Measurements from ENCODE around the gene PCDH15. TPM values are rescaled to one million over a fixed set of nuclear protein-coding genes. Genes with fewer than 3 reads are reported as not detected.

PCDH15 gene
- total RNA-seq, 1 experiment from 2014 or later, result not detected

GRCh38 chr10:54368984-54369383 is 432.0 kb downstream of the PCDH15 start:
- Histone ChIP-seq H3K36me3 (no peaks in the 10 kb centered on the region), H3K27ac (no peak overlapping the region), H3K9me3 (replicated peaks) (no peaks in the 10 kb centered on the region)

DNA sequence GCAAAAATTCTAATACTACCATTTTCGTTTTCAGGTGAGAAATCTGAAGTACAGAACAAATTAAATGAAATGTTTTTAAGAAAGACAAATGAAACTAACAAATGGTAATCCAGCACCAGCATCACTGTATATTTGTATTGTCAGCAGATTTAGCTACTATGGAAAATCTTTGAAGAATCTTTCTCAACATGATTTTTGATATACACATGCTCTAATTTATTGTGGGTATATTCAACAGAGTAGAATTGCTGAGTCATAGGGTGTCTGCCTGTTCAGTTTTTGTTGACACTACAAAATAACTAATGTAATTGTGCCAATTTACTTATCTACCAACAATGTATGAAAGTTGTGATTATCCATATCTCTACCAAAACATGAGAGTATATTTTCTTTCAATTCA is 437.6 kb downstream of the PCDH15 start:
- no peaks in the 10 kb centered on the region for H3K9me3 ChIP-seq (replicated peaks)
- H3K4me3 ChIP-seq, result no peak overlapping the region
- H3K27ac ChIP-seq, result no peak overlapping the region
- no peaks in the 10 kb centered on the region for H3K27me3 ChIP-seq (replicated peaks)
- H3K36me3 ChIP-seq, result no peaks in the 10 kb centered on the region
- DNase-seq (ENCODE audit: low read depth in 1 of 2, low spot score in 2 of 2), result no peak
- H3K4me1 ChIP-seq (replicated peaks), result no peaks in the 10 kb centered on the region

More at GRCh38 chr10:54368984-54369383, 432.0 kb downstream of the PCDH15 start:
- H3K4me1 ChIP-seq (replicated peaks), result no peaks in the 10 kb centered on the region
- H3K4me3 ChIP-seq, result no peak overlapping the region
- DNase-seq (ENCODE audit: low read depth in 1 of 2, low spot score in 2 of 2), result no peak
- no peaks in the 10 kb centered on the region for H3K27me3 ChIP-seq (replicated peaks)

- no peaks in the 10 kb centered on the region for H3K4me1 ChIP-seq (replicated peaks)
- no peak overlapping the region for H3K4me3 ChIP-seq
- no peak overlapping the region for H3K27ac ChIP-seq
- H3K27me3 ChIP-seq (replicated peaks), result no peaks in the 10 kb centered on the region
- peaks cover 8% of the 10 kb centered on the region; the same call in 1 of the 2 replicates for H3K9me3 ChIP-seq (replicated peaks)
- no peaks in the 10 kb centered on the region for H3K36me3 ChIP-seq
- DNase-seq (ENCODE audit: low read depth in 1 of 2, low spot score in 2 of 2), result no peak
Measured at GRCh38 chr10:54342058-54342457, 459.0 kb downstream of the PCDH15 start.

GRCh38 chr10:54335296-54335695 is 465.7 kb downstream of the PCDH15 start:
- H3K36me3 ChIP-seq, result no peaks in the 10 kb centered on the region
- no peaks in the 10 kb centered on the region for H3K27me3 ChIP-seq (replicated peaks)
- H3K4me3 ChIP-seq, result no peak overlapping the region
- peaks cover 10% of the 10 kb centered on the region for H3K9me3 ChIP-seq (replicated peaks)
- no peak for DNase-seq (ENCODE audit: low read depth in 1 of 2, low spot score in 2 of 2)
- no peaks in the 10 kb centered on the region for H3K4me1 ChIP-seq (replicated peaks)
- no peak overlapping the region for H3K27ac ChIP-seq

- Histone ChIP-seq H3K4me1 (replicated peaks) (no peaks in the 10 kb centered on the region), H3K36me3 (no peaks in the 10 kb centered on the region), H3K27ac (no peak overlapping the region), H3K27me3 (replicated peaks) (no peaks in the 10 kb centered on the region), H3K4me3 (no peak overlapping the region), H3K9me3 (replicated peaks) (no peaks in the 10 kb centered on the region; the same call in 1 of the 2 replicates)
- DNase-seq (ENCODE audit: low read depth in 1 of 2, low spot score in 2 of 2), result no peak
Measured at GRCh38 chr10:54319341-54319740, 481.7 kb downstream of the PCDH15 start.

DNA sequence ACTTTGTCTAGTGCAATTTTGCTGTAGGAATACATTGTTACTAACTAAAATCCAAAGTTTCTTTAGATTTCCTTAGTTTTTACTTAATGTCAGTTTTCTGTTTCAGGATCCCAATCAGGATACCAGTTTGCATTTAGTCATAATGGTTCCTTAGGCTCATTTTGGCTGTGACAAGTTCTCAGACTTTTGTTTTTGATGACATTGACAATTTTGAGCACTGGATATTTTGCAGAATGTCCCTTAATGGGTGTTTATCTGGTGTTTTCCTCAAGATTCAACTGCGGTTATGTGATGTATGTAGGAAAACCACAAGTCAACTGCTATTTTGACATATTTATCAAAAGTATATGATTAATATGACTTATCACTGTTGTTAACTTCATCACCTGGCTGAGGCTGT is 482.6 kb downstream of the PCDH15 start:
- H3K9me3 ChIP-seq (replicated peaks), result no peaks in the 10 kb centered on the region; the same call in 1 of the 2 replicates
- DNase-seq (ENCODE audit: low read depth in 1 of 2, low spot score in 2 of 2), result no peak
- H3K27me3 ChIP-seq (replicated peaks), result no peaks in the 10 kb centered on the region
- no peak overlapping the region for H3K27ac ChIP-seq
- no peaks in the 10 kb centered on the region for H3K4me1 ChIP-seq (replicated peaks)
- no peaks in the 10 kb centered on the region for H3K36me3 ChIP-seq
- no peak overlapping the region for H3K4me3 ChIP-seq

DNA sequence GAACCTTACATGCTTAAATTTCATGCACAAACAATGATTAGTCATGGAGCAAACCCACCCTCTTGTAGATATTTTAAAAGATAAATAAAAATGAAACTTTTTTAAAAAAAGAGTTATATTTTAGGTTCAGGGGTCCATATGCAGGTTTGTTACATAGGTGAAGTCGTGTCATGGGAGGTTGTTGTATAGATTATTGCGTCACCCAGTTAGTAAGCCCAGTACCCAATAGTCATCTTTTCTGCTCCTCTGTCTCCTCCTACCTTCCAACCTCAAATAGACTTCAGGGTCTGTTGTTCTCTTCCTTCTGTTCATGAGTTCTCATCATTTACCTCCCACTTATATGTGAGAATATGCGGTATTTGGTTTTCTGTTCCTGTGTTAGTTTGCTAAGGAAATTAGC is 486.6 kb downstream of the PCDH15 start:
- no peak for DNase-seq (ENCODE audit: low read depth in 1 of 2, low spot score in 2 of 2)
- Histone ChIP-seq H3K36me3 (no peaks in the 10 kb centered on the region), H3K27me3 (replicated peaks) (no peaks in the 10 kb centered on the region), H3K4me3 (no peak overlapping the region), H3K4me1 (replicated peaks) (no peaks in the 10 kb centered on the region), H3K27ac (no peak overlapping the region), H3K9me3 (replicated peaks) (no peaks in the 10 kb centered on the region; the same call in 1 of the 2 replicates)

DNA sequence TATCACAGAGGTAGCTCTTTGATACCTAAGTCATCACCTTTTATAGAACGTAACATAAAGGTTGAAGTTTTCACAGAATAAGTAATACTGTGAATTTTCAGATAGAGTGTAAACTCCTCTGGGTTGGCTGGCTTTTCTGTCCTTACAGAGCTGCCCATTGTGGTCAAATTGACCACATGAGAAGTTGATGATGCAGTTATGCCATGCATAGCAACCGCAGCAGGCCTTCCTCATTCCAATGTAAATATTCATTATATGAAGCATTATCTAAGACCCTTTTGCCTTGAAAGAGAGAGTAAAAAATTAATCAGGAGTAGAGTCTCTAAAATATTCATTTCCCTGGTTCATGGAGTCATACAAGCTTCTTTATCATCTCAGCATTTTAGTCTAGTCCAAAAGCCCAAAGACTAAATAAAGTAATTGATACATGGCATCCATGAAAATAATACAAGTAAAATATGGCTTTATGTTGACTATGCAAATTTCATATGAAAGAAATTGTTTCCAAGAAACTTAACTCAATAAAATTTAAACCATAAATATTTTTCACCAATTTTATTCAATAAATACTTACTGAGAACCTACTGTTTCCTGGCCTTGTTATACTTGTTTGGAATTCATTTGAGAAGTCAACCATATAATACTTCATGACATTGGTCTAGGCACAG is 516.4 kb downstream of the PCDH15 start:
- Histone ChIP-seq H3K27me3 (replicated peaks) (no peaks in the 10 kb centered on the region), H3K4me3 (no peak overlapping the region), H3K4me1 (replicated peaks) (no peaks in the 10 kb centered on the region), H3K36me3 (no peaks in the 10 kb centered on the region), H3K9me3 (replicated peaks) (0 out of 2 replicates have a peak, but pooled peaks cover 2% of the 10 kb centered on the region), H3K27ac (no peak overlapping the region)
- DNase-seq (ENCODE audit: low read depth in 1 of 2, low spot score in 2 of 2), result no peak

GRCh38 chr10:54282012-54282411 is 519.0 kb downstream of the PCDH15 start:
- no peak overlapping the region for H3K4me3 ChIP-seq
- no peaks in the 10 kb centered on the region for H3K9me3 ChIP-seq (replicated peaks)
- DNase-seq (ENCODE audit: low read depth in 1 of 2, low spot score in 2 of 2), result no peak
- H3K4me1 ChIP-seq (replicated peaks), result no peaks in the 10 kb centered on the region
- H3K36me3 ChIP-seq, result no peaks in the 10 kb centered on the region
- no peak overlapping the region for H3K27ac ChIP-seq
- H3K27me3 ChIP-seq (replicated peaks), result no peaks in the 10 kb centered on the region

GRCh38 chr10:54266395-54266794 is 534.6 kb downstream of the PCDH15 start:
- Histone ChIP-seq H3K27me3 (replicated peaks) (no peaks in the 10 kb centered on the region), H3K27ac (no peak overlapping the region), H3K4me1 (replicated peaks) (no peaks in the 10 kb centered on the region), H3K4me3 (no peak overlapping the region), H3K36me3 (no peaks in the 10 kb centered on the region), H3K9me3 (replicated peaks) (no peaks in the 10 kb centered on the region)
- DNase-seq (ENCODE audit: low read depth in 1 of 2, low spot score in 2 of 2), result no peak

DNA sequence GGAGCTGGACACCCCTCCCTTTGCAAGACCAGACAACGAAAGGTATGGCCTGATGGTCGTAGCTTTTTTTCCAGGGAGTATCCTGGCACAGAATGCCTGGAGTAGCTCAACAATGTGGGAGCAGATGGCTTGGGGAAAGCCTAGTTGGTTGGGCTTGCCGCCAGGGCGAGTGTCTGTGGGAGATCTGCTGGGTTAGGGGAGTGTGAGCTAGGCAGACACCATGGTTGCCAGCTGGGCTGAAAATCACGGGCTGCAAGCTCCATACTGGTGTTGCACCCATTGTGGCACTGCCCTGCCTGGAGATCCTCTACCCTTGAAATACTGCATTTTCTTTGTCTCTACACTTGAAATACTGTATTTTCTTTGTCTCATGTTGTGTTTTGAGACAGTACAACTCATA is 538.3 kb downstream of the PCDH15 start:
- Histone ChIP-seq H3K27ac (no peak overlapping the region), H3K36me3 (no peaks in the 10 kb centered on the region), H3K4me3 (no peak overlapping the region), H3K9me3 (replicated peaks) (no peaks in the 10 kb centered on the region; the same call in 1 of the 2 replicates), H3K27me3 (replicated peaks) (no peaks in the 10 kb centered on the region), H3K4me1 (replicated peaks) (no peaks in the 10 kb centered on the region)
- DNase-seq (ENCODE audit: low read depth in 1 of 2, low spot score in 2 of 2), result no peak

DNA sequence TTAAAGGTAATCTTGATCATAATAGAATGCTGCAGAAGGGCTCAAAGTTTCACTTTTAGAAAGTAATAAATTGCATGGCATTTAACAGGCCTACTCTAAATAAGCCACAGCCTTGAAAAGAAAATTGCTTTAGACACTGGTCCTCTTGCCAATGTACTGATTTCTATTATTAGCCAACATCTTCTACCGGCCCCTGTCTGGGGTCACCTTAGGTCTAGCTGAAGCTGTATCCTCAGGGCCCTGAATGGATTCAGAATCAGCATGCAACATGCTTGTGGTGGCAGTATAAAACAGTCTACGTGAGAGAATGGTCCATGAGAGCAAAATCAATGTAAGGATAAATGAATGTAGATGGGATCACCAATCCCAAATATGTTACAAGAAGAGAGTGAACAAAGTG is 541.9 kb downstream of the PCDH15 start:
- H3K36me3 ChIP-seq, result no peaks in the 10 kb centered on the region
- H3K4me3 ChIP-seq, result no peak overlapping the region
- no peaks in the 10 kb centered on the region for H3K4me1 ChIP-seq (replicated peaks)
- no peaks in the 10 kb centered on the region; the same call in 1 of the 2 replicates for H3K9me3 ChIP-seq (replicated peaks)
- H3K27me3 ChIP-seq (replicated peaks), result no peaks in the 10 kb centered on the region
- H3K27ac ChIP-seq, result no peak overlapping the region
- no peak for DNase-seq (ENCODE audit: low read depth in 1 of 2, low spot score in 2 of 2)

GRCh38 chr10:54234832-54235231 is 566.2 kb downstream of the PCDH15 start:
- Histone ChIP-seq H3K9me3 (replicated peaks) (no peaks in the 10 kb centered on the region; the same call in 1 of the 2 replicates), H3K27ac (no peak overlapping the region), H3K4me1 (replicated peaks) (no peaks in the 10 kb centered on the region), H3K27me3 (replicated peaks) (no peaks in the 10 kb centered on the region), H3K4me3 (no peak overlapping the region), H3K36me3 (no peaks in the 10 kb centered on the region)
- DNase-seq (ENCODE audit: low read depth in 1 of 2, low spot score in 2 of 2), result no peak

- Histone ChIP-seq H3K4me1 (replicated peaks) (no peaks in the 10 kb centered on the region), H3K4me3 (no peak overlapping the region), H3K27me3 (replicated peaks) (no peaks in the 10 kb centered on the region), H3K27ac (no peak overlapping the region), H3K36me3 (no peaks in the 10 kb centered on the region), H3K9me3 (replicated peaks) (no peaks in the 10 kb centered on the region)
- DNase-seq (ENCODE audit: low read depth in 1 of 2, low spot score in 2 of 2), result no peak
Measured at GRCh38 chr10:54203401-54203800, 597.6 kb downstream of the PCDH15 start.

DNA sequence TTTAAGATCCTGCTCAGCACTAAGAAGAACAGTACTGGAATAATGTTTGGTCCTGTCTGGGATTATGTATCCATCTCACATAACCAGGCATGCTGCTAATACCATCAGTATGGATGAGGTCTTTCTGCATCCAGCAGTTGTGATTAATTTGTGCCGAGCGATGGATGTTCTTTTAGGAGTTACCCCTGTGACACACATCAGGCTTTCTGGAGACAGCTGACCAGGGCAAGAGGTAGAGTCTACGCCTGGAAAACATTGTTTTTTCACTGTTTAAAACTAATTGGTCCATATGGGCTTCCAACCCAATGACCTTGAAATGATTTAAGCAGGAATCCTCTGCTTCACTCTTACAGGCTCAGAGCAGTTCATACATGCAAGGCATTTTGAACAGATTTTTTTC is 603.0 kb downstream of the PCDH15 start:
- no peak overlapping the region for H3K4me3 ChIP-seq

More for the DNA sequence above, 603.0 kb downstream of the PCDH15 start:
- no peak overlapping the region for H3K27ac ChIP-seq
- H3K4me1 ChIP-seq (replicated peaks), result no peaks in the 10 kb centered on the region
- no peaks in the 10 kb centered on the region for H3K9me3 ChIP-seq (replicated peaks)
- no peaks in the 10 kb centered on the region for H3K36me3 ChIP-seq
- DNase-seq (ENCODE audit: low read depth in 1 of 2, low spot score in 2 of 2), result no peak
- H3K27me3 ChIP-seq (replicated peaks), result no peaks in the 10 kb centered on the region

Measured in SJSA1 (cell line).